ENCODE results near the gene NOS3. TPM values are rescaled to one million over a fixed set of nuclear protein-coding genes. Genes with fewer than 3 reads are reported as not detected.

Gene NOS3
- total RNA-seq, 4 donors from 2014 or later: 6.6 to 50.1 (median 15.8) TPM

DNA sequence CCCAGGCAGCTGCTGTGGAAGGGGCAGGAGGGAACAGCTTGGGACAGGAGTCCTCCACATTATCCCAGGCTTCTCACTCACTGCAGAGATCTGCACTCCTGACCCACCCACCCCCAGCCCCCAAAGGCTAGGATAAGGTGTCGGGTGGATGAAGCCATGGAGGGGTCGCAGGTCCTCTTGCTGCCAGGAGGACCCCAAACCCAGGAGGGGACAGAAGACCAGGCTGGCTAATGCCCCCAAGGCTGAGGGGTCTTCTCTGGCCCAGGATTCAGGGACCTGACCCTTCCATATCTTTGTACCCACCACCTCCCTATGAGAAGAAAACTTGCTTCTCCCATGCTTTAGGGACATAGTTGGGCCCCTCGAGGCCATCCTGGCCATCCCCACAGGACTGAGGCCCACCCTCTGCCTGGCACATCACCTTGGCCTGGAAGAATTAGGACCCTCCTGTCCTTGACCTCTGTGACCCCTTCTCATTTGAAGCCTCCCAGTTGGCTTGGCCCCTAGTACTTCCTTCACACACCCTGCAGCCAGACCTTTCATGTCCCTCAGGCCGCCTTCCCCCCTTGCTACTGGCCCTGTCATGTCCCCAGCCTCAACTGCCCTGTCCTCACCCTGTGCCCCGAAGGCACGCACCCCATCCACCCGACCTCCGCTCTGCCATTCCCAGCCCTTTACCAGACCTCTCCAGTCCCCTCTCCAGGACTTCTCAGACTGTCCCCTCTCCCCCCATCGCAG, 34.3 kb upstream of the NOS3 start:
- intact Hi-C loops (cut with DNase I; ENCODE audit: low total_unique reads): no loop called here
- H3K36me3 ChIP-seq: no peaks in the 10 kb centered on the region
- no peak for TF ChIP-seq POLR2A (IDR thresholded peaks at IDR 0.05)
- TF ChIP-seq, protein P1, sequence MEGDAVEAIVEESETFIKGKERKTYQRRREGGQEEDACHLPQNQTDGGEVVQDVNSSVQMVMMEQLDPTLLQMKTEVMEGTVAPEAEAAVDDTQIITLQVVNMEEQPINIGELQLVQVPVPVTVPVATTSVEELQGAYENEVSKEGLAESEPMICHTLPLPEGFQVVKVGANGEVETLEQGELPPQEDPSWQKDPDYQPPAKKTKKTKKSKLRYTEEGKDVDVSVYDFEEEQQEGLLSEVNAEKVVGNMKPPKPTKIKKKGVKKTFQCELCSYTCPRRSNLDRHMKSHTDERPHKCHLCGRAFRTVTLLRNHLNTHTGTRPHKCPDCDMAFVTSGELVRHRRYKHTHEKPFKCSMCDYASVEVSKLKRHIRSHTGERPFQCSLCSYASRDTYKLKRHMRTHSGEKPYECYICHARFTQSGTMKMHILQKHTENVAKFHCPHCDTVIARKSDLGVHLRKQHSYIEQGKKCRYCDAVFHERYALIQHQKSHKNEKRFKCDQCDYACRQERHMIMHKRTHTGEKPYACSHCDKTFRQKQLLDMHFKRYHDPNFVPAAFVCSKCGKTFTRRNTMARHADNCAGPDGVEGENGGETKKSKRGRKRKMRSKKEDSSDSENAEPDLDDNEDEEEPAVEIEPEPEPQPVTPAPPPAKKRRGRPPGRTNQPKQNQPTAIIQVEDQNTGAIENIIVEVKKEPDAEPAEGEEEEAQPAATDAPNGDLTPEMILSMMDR (IDR thresholded peaks at IDR 0.05): no peak
- H3K4me3 ChIP-seq: no peak overlapping the region
- peak overlapping the region; percentile 66 to 74 for H3K27ac ChIP-seq
- peak in 1 of 2 donors; percentile 20 for DNase-seq
- H3K9me3 ChIP-seq: no peaks in the 10 kb centered on the region
- peaks cover 0 to 16% of the 10 kb centered on the region in 2 donors for H3K4me1 ChIP-seq
- no peaks in the 10 kb centered on the region for H3K27me3 ChIP-seq

DNA sequence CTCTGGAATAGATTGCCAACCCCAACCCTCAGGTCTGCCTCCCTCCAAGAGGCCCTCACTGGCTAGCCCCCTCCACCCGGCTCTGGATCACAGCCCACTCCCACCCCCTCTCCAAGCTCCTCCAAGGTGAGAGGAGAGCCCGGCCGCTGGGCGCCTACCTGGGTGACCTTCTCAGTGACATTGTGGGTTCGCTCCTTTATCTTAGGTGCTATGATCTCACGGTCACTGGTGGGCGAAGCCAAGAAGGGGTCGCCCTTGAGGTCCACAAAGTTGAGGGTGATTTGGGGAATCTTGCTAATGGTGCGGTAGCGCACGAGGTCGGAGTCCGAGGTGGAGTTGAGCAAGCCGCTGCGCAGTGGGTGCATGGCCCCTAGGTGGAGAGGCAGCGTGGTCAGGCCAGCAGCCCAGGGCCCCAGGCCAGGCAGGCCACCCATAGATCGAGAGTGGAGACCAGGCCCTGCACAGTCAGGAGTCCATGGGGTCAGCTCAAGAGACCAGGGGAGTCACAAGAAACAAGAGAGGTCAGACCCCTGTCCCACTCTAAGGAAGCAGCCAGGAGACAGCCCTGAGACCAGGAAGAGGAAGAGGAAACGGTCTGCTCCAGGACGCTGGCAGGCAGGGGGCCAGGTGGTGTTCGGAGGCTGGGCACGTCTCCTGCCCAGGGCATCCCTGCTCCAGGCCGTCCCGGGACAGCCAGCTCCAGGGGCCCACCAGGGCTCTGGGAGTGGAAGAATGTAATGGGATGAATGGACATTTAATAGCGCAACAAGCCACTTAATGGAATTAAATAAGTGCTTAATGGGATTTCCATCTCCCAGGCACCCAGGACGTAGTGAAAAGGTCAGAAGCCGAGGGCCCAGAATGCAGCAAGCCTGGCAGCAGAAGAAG, 33.4 kb upstream of the NOS3 start:
- no peaks in the 10 kb centered on the region for H3K9me3 ChIP-seq
- H3K4me3 ChIP-seq: no peak overlapping the region
- no peak for TF ChIP-seq POLR2A (IDR thresholded peaks at IDR 0.05)
- TF ChIP-seq, protein P1 (IDR thresholded peaks at IDR 0.05): no peak
- H3K36me3 ChIP-seq: no peaks in the 10 kb centered on the region
- H3K4me1 ChIP-seq: peaks cover 0 to 16% of the 10 kb centered on the region in 2 donors
- peak in 1 of 2 donors; percentile 17 for DNase-seq
- peak overlapping the region in 1 of 2 donors; percentile 74 for H3K27ac ChIP-seq
- intact Hi-C loops (cut with DNase I; ENCODE audit: low total_unique reads): no loop called here
- H3K27me3 ChIP-seq: no peaks in the 10 kb centered on the region

DNA sequence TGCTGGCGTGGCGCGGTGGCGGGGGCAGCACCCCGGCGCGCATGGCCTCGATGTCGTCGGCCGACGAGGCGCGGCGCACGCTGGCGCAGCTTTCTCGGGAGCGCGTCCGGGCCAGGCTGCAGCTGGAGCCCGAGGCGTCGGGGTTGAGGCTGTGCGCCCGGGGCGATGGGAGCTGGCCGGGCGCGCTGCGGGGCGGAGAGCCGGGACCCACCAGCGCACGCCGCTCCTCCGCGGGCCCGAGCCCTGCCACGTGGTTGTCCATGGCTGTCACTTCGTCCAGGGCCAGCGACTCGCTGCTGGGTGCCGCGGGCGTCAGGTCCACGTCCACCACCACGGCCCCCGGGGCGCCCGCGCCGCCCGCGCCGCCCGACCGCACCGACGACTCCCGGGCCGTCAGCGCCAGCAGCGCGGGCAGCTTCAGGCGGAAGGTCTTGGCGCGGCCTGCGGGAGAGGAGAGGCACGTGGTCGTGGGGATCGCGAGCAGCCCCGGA, 32.7 kb upstream of the NOS3 start:
- Histone ChIP-seq H3K4me3 (no peak overlapping the region), H3K27me3 (no peaks in the 10 kb centered on the region), H3K9me3 (no peaks in the 10 kb centered on the region), H3K27ac (no peak overlapping the region), H3K36me3 (no peaks in the 10 kb centered on the region), H3K4me1 (peaks cover 0 to 21% of the 10 kb centered on the region in 2 donors)
- intact Hi-C loops (cut with DNase I; ENCODE audit: low total_unique reads): no loop called here
- no peak for DNase-seq
- TF ChIP-seq, protein P1 (IDR thresholded peaks at IDR 0.05): no peak
- TF ChIP-seq POLR2A (IDR thresholded peaks at IDR 0.05): no peak

DNA sequence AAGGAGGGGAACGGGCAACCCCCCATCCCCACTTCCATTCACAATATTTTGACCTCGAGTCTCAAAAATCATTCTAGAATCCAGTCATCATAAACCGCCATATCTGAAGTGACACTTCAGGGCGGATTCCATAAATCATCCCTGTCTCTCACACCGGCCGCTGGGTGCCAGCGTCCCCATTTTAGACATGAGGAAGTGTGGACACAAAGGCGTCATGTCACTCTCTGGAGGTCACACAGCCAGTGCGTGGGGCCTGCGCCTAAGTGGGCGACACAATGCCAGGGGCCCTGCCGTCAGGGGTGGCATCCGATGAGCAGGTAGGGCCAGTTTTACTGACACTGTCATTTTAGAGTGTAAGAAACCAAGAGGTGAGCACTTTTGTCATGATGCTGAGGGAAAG, 32.2 kb upstream of the NOS3 start:
- Histone ChIP-seq H3K4me1 (peaks cover 0 to 22% of the 10 kb centered on the region in 2 donors), H3K27me3 (no peaks in the 10 kb centered on the region), H3K36me3 (no peaks in the 10 kb centered on the region), H3K27ac (no peak overlapping the region), H3K9me3 (no peaks in the 10 kb centered on the region), H3K4me3 (no peak overlapping the region)
- DNase-seq: no peak
- intact Hi-C loops (cut with DNase I; ENCODE audit: low total_unique reads): no loop called here
- TF ChIP-seq POLR2A (IDR thresholded peaks at IDR 0.05): no peak
- TF ChIP-seq, protein P1 (IDR thresholded peaks at IDR 0.05): no peak

DNA sequence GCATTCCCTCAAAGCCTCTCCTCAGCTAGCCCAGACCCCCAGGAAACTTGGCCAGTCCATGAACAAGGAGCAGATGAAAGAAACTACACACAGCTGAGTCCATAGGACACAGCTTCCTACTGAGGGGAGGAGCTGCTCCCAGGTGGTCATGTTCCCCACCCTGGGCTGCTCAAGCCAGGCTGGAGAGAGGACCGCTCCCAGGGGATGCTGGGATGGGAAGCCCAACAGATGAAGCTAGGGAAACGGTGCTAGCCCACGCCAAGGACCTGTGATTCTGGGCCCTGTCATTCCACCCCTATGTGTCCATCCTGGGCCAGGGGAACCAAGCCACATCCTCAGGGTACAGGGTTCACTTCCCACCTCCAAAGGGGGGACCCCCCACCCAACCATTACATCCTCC, 31.7 kb upstream of the NOS3 start:
- Histone ChIP-seq H3K4me1 (peaks cover 0 to 17% of the 10 kb centered on the region in 2 donors), H3K27ac (no peak overlapping the region), H3K27me3 (no peaks in the 10 kb centered on the region), H3K9me3 (no peaks in the 10 kb centered on the region), H3K4me3 (no peak overlapping the region), H3K36me3 (no peaks in the 10 kb centered on the region)
- intact Hi-C loops (cut with DNase I; ENCODE audit: low total_unique reads): no loop called here
- TF ChIP-seq, protein P1 (IDR thresholded peaks at IDR 0.05): no peak
- no peak for TF ChIP-seq POLR2A (IDR thresholded peaks at IDR 0.05)
- DNase-seq: no peak

Data from uterus (tissue), 4 donors.